Subcutaneous abdominal adipose tissue (tissue), 5 donors: Measurements from ENCODE around the gene RPS19.

Experiments used
- H3K27ac ChIP-seq: one replicate; pipeline ENCODE4 v1.7.0; 2013; ENCODE audit warnings: low read depth, mild to moderate bottlenecking, inconsistent platforms, low read length, moderate library complexity
- H3K27me3 ChIP-seq, 5 donors: one replicate each; pipeline ENCODE4 v1.7.0; 2013; ENCODE audit warnings: low read length in 5 of 5, inconsistent platforms in 1 of 5; ENCODE audit not compliant: control insufficient read depth in 5 of 5, insufficient read depth in 4 of 5
- H3K36me3 ChIP-seq, 5 donors: one replicate each; pipeline ENCODE4 v1.7.0; 2013; ENCODE audit warnings: low read length in 5 of 5; ENCODE audit not compliant: control insufficient read depth in 5 of 5, insufficient read depth in 5 of 5
- H3K4me1 ChIP-seq, 5 donors: one replicate each; pipeline ENCODE4 v1.7.0; 2013; ENCODE audit warnings: low read length in 5 of 5, mild to moderate bottlenecking in 3 of 5, moderate library complexity in 1 of 5; ENCODE audit not compliant: control insufficient read depth in 5 of 5, insufficient read depth in 5 of 5
- H3K4me3 ChIP-seq, 5 donors: one replicate each; pipeline ENCODE4 v1.7.0; 2013; ENCODE audit warnings: low read length in 5 of 5, low read depth in 1 of 5
- H3K9ac ChIP-seq, 5 donors: one replicate each; pipeline ENCODE4 v1.7.0; 2013; ENCODE audit warnings: low read length in 5 of 5, mild to moderate bottlenecking in 4 of 5, moderate library complexity in 3 of 5
- H3K9me3 ChIP-seq, 5 donors: one replicate each; pipeline ENCODE4 v1.7.0; 2013; ENCODE audit warnings: low read length in 5 of 5; ENCODE audit not compliant: control insufficient read depth in 5 of 5
- donor health status: healthy.
- donor health status: healthy.
- donor health status: healthy.
- donor health status: healthy.
- donor health status: healthy.

The RPS19 gene

GRCh38 chr19:41920882-41921576, 61.0 kb downstream of the RPS19 start:
- no peak overlapping the region for H3K4me3 ChIP-seq
- H3K36me3 ChIP-seq = no peaks in the 10 kb centered on the region
- H3K9ac ChIP-seq = no peak overlapping the region
- no peak overlapping the region for H3K27ac ChIP-seq
- peaks cover 43 to 91% (median 86%) of the 10 kb centered on the region in 5 donors for H3K27me3 ChIP-seq
- H3K9me3 ChIP-seq = peaks cover 0 to under 1% (median 0%) of the 10 kb centered on the region in 5 donors
- H3K4me1 ChIP-seq = no peaks in the 10 kb centered on the region

DNA sequence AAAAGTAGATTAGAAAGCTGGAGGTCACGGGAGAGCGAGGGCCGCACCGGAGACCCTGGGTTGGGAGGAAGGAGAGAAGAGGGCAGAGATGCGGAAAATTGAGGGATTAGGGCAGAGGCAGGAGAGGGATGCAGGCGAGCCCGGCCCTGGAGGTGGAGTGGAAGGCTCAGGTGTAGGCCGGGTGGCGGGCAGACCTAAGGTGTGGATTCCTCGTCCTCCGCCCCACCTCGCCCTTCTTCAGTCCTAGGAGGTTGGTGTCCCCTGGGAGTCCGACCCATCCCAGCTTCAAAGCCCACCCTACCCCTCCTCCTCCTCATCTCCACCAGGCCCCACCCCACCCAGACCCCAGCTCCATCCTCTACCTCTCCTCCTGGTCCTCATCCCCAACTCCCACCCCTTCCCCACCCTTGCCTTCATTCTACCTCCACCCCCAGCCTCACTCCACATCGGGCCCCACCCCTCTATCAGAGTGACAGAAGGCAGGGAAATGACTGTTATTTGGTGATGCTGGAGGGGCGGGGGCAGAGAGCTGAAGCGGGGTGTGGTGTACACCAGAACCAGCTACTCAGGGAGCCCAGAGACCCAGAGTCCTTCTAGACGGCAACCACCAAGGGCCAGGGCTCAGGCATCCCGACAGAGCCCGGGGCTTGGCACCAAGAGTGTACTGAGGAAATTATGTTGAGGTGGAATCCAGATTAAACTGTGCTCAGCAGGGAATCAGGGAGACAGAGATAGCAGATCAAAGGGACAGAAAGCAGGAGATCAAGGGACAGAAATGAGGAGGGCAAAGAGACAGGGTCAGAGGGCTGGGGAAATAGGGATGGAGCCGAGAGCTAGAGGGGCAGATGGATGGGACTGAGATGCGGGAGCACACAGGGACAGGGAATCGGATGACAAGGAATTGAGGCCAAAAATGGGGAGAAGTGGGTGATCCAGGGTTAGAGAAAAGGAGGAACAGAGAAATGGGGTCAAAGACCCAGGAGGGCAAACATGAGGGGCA, 61.8 kb downstream of the RPS19 start:
- Histone ChIP-seq H3K27me3 (peaks cover 48 to 89% (median 85%) of the 10 kb centered on the region in 5 donors), H3K9me3 (peaks cover 0 to 3% (median 0%) of the 10 kb centered on the region in 5 donors), H3K27ac (no peak overlapping the region)

More for the DNA sequence above, 61.8 kb downstream of the RPS19 start:
- no peak overlapping the region for H3K4me3 ChIP-seq
- H3K9ac ChIP-seq = no peak overlapping the region
- H3K36me3 ChIP-seq = no peaks in the 10 kb centered on the region
- H3K4me1 ChIP-seq = no peaks in the 10 kb centered on the region
